ENCODE measurements around the gene TLR4. TPM values are rescaled to one million over a fixed set of nuclear protein-coding genes. Genes with fewer than 3 reads are reported as not detected.

Gene TLR4
- total RNA-seq, 1 donor: 46.7 TPM

- H2AFZ ChIP-seq (ENCODE audit: low read length): no peak overlapping the region
- no peaks in the 10 kb centered on the region for H3K27me3 ChIP-seq (ENCODE audit: insufficient read depth, low read length)
- H3K4me1 ChIP-seq (ENCODE audit: insufficient read depth, low read length): no peaks in the 10 kb centered on the region
These were observed 38.4 kb upstream of the TLR4 start for GRCh38 chr9:117665601-117666385.

GRCh38 chr9:117671468-117671867 is 32.7 kb upstream of the TLR4 start:
- Histone ChIP-seq H3K9me3 (ENCODE audit: low read depth, low read length) (no peaks in the 10 kb centered on the region), H3K27me3 (ENCODE audit: insufficient read depth, low read length) (no peaks in the 10 kb centered on the region), H3K27ac (ENCODE audit: low read depth, low read length) (no peak overlapping the region), H3K79me2 (ENCODE audit: insufficient read depth, low read length) (no peaks in the 10 kb centered on the region), H3K36me3 (ENCODE audit: insufficient read depth, low read length) (no peaks in the 10 kb centered on the region), H3K4me3 (ENCODE audit: insufficient read depth, low read length) (no peak overlapping the region), H2AFZ (ENCODE audit: low read length) (no peak overlapping the region), H4K20me1 (ENCODE audit: insufficient read depth, low read length) (no peaks in the 10 kb centered on the region), H3K4me2 (ENCODE audit: insufficient read depth, low read length) (no peak overlapping the region), H3K4me1 (ENCODE audit: insufficient read depth, low read length) (peaks cover 18% of the 10 kb centered on the region)
- DNase-seq (ENCODE audit: insufficient read length, low spot score, missing footprints): no peak
- no peak for TF ChIP-seq CTCF (IDR thresholded peaks at IDR 0.05; ENCODE audit: extremely low read depth, low read depth, low read length)

More at GRCh38 chr9:117665601-117666385, 38.4 kb upstream of the TLR4 start:
- H3K9me3 ChIP-seq (ENCODE audit: low read depth, low read length): no peaks in the 10 kb centered on the region
- no peak overlapping the region for H3K27ac ChIP-seq (ENCODE audit: low read depth, low read length)
- TF ChIP-seq CTCF (IDR thresholded peaks at IDR 0.05; ENCODE audit: extremely low read depth, low read depth, low read length): no peak
- no peaks in the 10 kb centered on the region for H3K79me2 ChIP-seq (ENCODE audit: insufficient read depth, low read length)
- no peaks in the 10 kb centered on the region for H4K20me1 ChIP-seq (ENCODE audit: insufficient read depth, low read length)
- H3K4me2 ChIP-seq (ENCODE audit: insufficient read depth, low read length): no peak overlapping the region
- H3K4me3 ChIP-seq (ENCODE audit: insufficient read depth, low read length): no peak overlapping the region
- no peaks in the 10 kb centered on the region for H3K36me3 ChIP-seq (ENCODE audit: insufficient read depth, low read length)
- DNase-seq (ENCODE audit: insufficient read length, low spot score, missing footprints): no peak

GRCh38 chr9:117672369-117672768 is 31.8 kb upstream of the TLR4 start:
- H3K4me1 ChIP-seq (ENCODE audit: insufficient read depth, low read length): peaks cover 19% of the 10 kb centered on the region
- no peak for TF ChIP-seq CTCF (IDR thresholded peaks at IDR 0.05; ENCODE audit: extremely low read depth, low read depth, low read length)
- no peaks in the 10 kb centered on the region for H3K79me2 ChIP-seq (ENCODE audit: insufficient read depth, low read length)
- H2AFZ ChIP-seq (ENCODE audit: low read length): no peak overlapping the region
- no peak for DNase-seq (ENCODE audit: insufficient read length, low spot score, missing footprints)
- H3K4me2 ChIP-seq (ENCODE audit: insufficient read depth, low read length): no peak overlapping the region
- no peak overlapping the region for H3K27ac ChIP-seq (ENCODE audit: low read depth, low read length)
- no peaks in the 10 kb centered on the region for H3K27me3 ChIP-seq (ENCODE audit: insufficient read depth, low read length)
- no peaks in the 10 kb centered on the region for H4K20me1 ChIP-seq (ENCODE audit: insufficient read depth, low read length)
- no peak overlapping the region for H3K4me3 ChIP-seq (ENCODE audit: insufficient read depth, low read length)
- no peaks in the 10 kb centered on the region for H3K36me3 ChIP-seq (ENCODE audit: insufficient read depth, low read length)
- no peaks in the 10 kb centered on the region for H3K9me3 ChIP-seq (ENCODE audit: low read depth, low read length)

- Histone ChIP-seq H3K79me2 (ENCODE audit: insufficient read depth, low read length) (no peaks in the 10 kb centered on the region), H2AFZ (ENCODE audit: low read length) (no peak overlapping the region), H3K9me3 (ENCODE audit: low read depth, low read length) (no peaks in the 10 kb centered on the region), H3K36me3 (ENCODE audit: insufficient read depth, low read length) (no peaks in the 10 kb centered on the region), H3K4me3 (ENCODE audit: insufficient read depth, low read length) (no peak overlapping the region), H3K4me2 (ENCODE audit: insufficient read depth, low read length) (no peak overlapping the region), H4K20me1 (ENCODE audit: insufficient read depth, low read length) (no peaks in the 10 kb centered on the region), H3K27ac (ENCODE audit: low read depth, low read length) (no peak overlapping the region), H3K4me1 (ENCODE audit: insufficient read depth, low read length) (peaks cover 21% of the 10 kb centered on the region), H3K27me3 (ENCODE audit: insufficient read depth, low read length) (no peaks in the 10 kb centered on the region)
- TF ChIP-seq CTCF (IDR thresholded peaks at IDR 0.05; ENCODE audit: extremely low read depth, low read depth, low read length): no peak
- DNase-seq (ENCODE audit: insufficient read length, low spot score, missing footprints): no peak
These were observed 26.6 kb upstream of the TLR4 start for GRCh38 chr9:117677572-117677971.

All from osteoblast (primary cell).